DND-41 (cell line): Measurements from ENCODE around the gene TDP2.

Experiments used
- ATAC-seq: fragments of 200-7000 bp; cut with Tn5 transposase; 3 replicates; pipeline ENCODE4 v1.9.1; 2021; ENCODE audit warnings: low read depth; ENCODE audit not compliant: insufficient read depth
- DNase-seq: peaks from one replicate; pipeline ENCODE4 v3.0.0-alpha.2; 2020
- H2AFZ ChIP-seq: 2 replicates; pipeline ENCODE4 v1.6.0; 2012; ENCODE audit warnings: low read depth, low read length
- H3K27ac ChIP-seq: 2 replicates; pipeline ENCODE4 v1.5.1; 2012; ENCODE audit warnings: low read length, inconsistent platforms
- H3K27me3 ChIP-seq: fragments of 200-600 bp; sonication (generic); 2 replicates; pipeline ENCODE4 v1.6.0; 2012; ENCODE audit warnings: low read length, mild to moderate bottlenecking, inconsistent platforms; ENCODE audit not compliant: insufficient read depth, poor library complexity
- H3K36me3 ChIP-seq: 2 replicates; pipeline ENCODE4 v1.5.1; 2012; ENCODE audit warnings: low read length, inconsistent platforms; ENCODE audit not compliant: insufficient read depth
- H3K4me1 ChIP-seq: 2 replicates; pipeline ENCODE4 v1.5.1; 2012; ENCODE audit warnings: mild to moderate bottlenecking, low read length; ENCODE audit not compliant: insufficient read depth
- H3K4me2 ChIP-seq: 2 replicates; pipeline ENCODE4 v1.6.0; 2012; ENCODE audit warnings: mild to moderate bottlenecking, moderate library complexity, low read length, inconsistent platforms; ENCODE audit not compliant: insufficient read depth
- H3K4me3 ChIP-seq, 2 experiments: fragments of 200-600 bp in 1 of 2; shearing (Covaris generic) in 1 of 2; 2 replicates each; pipeline ENCODE4 v1.5.1; 2012 to 2016; ENCODE audit warnings: inconsistent platforms in 2 of 2, low read length in 2 of 2, mild to moderate bottlenecking in 2 of 2, low read depth in 1 of 2, moderate library complexity in 1 of 2
- H3K79me2 ChIP-seq: 2 replicates; pipeline ENCODE4 v1.6.0; 2012; ENCODE audit warnings: low read length, inconsistent platforms; ENCODE audit not compliant: insufficient read depth
- H3K9ac ChIP-seq: 2 replicates; pipeline ENCODE4 v1.6.0; 2012; ENCODE audit warnings: low read depth, mild to moderate bottlenecking, inconsistent platforms, low read length, moderate library complexity
- H3K9me3 ChIP-seq: 2 replicates; pipeline ENCODE4 v1.5.1; 2012; ENCODE audit warnings: low read length, moderate library complexity, mild to moderate bottlenecking, inconsistent platforms; ENCODE audit not compliant: insufficient read depth, severe bottlenecking
- H4K20me1 ChIP-seq: 2 replicates; pipeline ENCODE4 v1.6.0; 2012; ENCODE audit warnings: low read length; ENCODE audit not compliant: insufficient read depth
- EZH2 ChIP-seq: IDR thresholded peaks from 3 replicates; pipeline ENCODE4 v1.6.1; 2012; ENCODE audit warnings: borderline replicate concordance, low read depth, mild to moderate bottlenecking, moderate library complexity, low read length, inconsistent platforms; ENCODE audit not compliant: severe bottlenecking
- TF ChIP-seq, protein P1 (sequence below): IDR thresholded peaks from 2 replicates; pipeline ENCODE4 v1.5.1; 2012; ENCODE audit warnings: borderline replicate concordance, low read length, moderate library complexity, mild to moderate bottlenecking; ENCODE audit not compliant: poor library complexity, severe bottlenecking; ENCODE audit errors: extremely low read depth

TDP2 gene

DNA sequence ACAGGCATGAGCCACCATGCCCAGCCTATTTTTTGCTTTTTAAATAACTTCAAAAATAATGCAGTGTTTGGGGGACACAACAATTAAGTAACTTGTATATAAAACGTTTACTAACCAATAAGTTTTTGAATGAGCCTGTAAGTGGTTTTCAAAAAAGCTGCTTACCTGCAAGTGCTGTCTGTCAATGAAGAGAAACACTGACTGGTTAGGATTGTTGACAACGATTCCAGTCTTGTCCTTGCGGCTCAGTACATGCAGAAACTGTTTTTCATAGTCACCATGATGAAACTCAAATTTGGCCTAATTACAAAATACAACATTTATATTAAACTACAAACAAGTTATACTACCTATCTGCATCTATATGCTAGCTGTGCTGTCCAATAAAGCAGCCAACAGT, 41.9 kb upstream of the TDP2 start:
- TF ChIP-seq, protein P1, sequence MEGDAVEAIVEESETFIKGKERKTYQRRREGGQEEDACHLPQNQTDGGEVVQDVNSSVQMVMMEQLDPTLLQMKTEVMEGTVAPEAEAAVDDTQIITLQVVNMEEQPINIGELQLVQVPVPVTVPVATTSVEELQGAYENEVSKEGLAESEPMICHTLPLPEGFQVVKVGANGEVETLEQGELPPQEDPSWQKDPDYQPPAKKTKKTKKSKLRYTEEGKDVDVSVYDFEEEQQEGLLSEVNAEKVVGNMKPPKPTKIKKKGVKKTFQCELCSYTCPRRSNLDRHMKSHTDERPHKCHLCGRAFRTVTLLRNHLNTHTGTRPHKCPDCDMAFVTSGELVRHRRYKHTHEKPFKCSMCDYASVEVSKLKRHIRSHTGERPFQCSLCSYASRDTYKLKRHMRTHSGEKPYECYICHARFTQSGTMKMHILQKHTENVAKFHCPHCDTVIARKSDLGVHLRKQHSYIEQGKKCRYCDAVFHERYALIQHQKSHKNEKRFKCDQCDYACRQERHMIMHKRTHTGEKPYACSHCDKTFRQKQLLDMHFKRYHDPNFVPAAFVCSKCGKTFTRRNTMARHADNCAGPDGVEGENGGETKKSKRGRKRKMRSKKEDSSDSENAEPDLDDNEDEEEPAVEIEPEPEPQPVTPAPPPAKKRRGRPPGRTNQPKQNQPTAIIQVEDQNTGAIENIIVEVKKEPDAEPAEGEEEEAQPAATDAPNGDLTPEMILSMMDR: no peak
- no peak for TF ChIP-seq EZH2
- ATAC-seq: no peak
- Histone ChIP-seq H3K79me2 (peaks cover 57% of the 10 kb centered on the region), H3K9me3 (no peaks in the 10 kb centered on the region), H2AFZ (no peak overlapping the region), H3K4me1 (peaks cover 13% of the 10 kb centered on the region; the same call in 1 of the 2 replicates), H4K20me1 (peaks cover 60% of the 10 kb centered on the region; the same call in 1 of the 2 replicates), H3K4me2 (no peak overlapping the region), H3K27me3 (no peaks in the 10 kb centered on the region), H3K27ac (no peak overlapping the region), H3K9ac (no peak overlapping the region), H3K4me3 (no peak overlapping the region), H3K36me3 (peaks cover 98% of the 10 kb centered on the region)
- DNase-seq: no peak

DNA sequence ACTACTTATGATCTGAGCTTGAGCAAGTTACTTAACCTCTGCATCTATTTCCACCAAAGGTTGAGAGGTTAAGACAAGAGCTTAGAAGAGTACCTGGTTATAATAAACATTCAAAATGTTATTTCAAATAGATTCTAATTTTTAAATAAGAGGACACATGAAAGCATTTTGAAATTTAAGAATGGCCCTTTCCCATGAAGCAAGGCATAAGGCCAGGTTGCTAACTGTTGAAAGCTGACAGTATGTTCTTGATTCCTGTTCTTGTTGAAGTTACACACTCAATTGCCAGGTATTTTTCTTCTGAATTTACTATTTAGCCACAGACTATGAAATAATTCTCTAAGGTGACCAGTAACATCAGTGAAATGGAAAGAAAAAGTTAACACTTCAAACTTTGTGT, 37.8 kb upstream of the TDP2 start:
- H2AFZ ChIP-seq: no peak overlapping the region
- peaks cover 86% of the 10 kb centered on the region for H3K36me3 ChIP-seq
- no peak overlapping the region for H3K27ac ChIP-seq

DNA sequence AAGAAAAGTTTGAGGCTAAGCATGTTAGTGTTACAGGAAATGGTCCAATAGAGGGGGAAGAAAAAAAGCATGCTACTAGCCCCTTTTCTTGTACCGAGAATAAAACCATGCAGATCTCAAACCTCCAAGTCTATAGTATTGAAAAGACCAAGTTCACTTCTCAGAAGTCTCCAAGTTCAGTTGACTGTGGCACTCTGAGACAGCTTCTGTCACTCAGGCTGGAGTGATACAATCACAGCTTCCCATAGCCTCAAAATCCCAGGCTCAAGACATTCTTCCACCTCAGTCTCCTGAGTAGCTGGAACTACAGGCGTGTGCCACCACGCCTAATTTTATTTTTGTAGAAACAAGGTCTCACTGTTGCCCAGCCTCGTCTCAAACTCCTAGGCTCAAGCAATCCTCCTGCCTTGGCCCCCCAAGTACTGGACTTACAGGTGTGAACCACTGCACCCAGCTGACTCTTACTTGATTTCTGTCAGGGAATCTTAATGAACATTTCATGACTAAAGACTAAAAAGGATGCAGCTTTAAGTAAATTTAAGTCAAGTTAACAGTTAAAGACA, 36.1 kb upstream of the TDP2 start:
- DNase-seq (no peak), ATAC-seq (peak; percentile 33; the same call in 2 of the 3 replicates)
- Histone ChIP-seq H3K4me3 (no peak overlapping the region), H3K27ac (no peak overlapping the region), H4K20me1 (peaks cover 23% of the 10 kb centered on the region; the same call in 1 of the 2 replicates), H3K79me2 (peaks cover 3% of the 10 kb centered on the region; the same call in 1 of the 2 replicates), H3K9me3 (no peaks in the 10 kb centered on the region), H3K4me2 (no peak overlapping the region), H3K4me1 (no peaks in the 10 kb centered on the region), H3K9ac (no peak overlapping the region), H2AFZ (no peak overlapping the region), H3K27me3 (no peaks in the 10 kb centered on the region), H3K36me3 (peaks cover 72% of the 10 kb centered on the region)
- no peak for TF ChIP-seq EZH2
- TF ChIP-seq, protein P1: no peak

More for the DNA sequence above, 37.8 kb upstream of the TDP2 start:
- peaks cover 16% of the 10 kb centered on the region for H3K79me2 ChIP-seq
- peaks cover 28% of the 10 kb centered on the region; the same call in 1 of the 2 replicates for H4K20me1 ChIP-seq
- H3K9ac ChIP-seq: no peak overlapping the region
- no peaks in the 10 kb centered on the region for H3K4me1 ChIP-seq
- H3K27me3 ChIP-seq: no peaks in the 10 kb centered on the region
- DNase-seq: no peak
- H3K9me3 ChIP-seq: no peaks in the 10 kb centered on the region
- no peak for ATAC-seq
- TF ChIP-seq, protein P1: no peak
- TF ChIP-seq EZH2: no peak
- no peak overlapping the region for H3K4me3 ChIP-seq
- H3K4me2 ChIP-seq: no peak overlapping the region
